A549 (cell line): ENCODE measurements around the gene IL1A. TPM values are rescaled to one million over a fixed set of nuclear protein-coding genes. Genes with fewer than 3 reads are reported as not detected.

ENCODE experiments used
- ATAC-seq, 2 experiments: fragments of 200-7000 bp in 1 of 2; fragments of >200 bp in 1 of 2; cut with Nextera tagmentation in 1 of 2; cut with Tn5 transposase in 1 of 2; 3 replicates each; pipeline versions ENCODE4 v1.8.0 to v1.9.1; 2018 to 2020; ENCODE audit warnings: mild to moderate bottlenecking in 1 of 2, moderate library complexity in 1 of 2
- CTCF ChIA-PET: fragments of 300-600 bp; sonication (Branson Sonifier 250); formaldehyde crosslinking; extraction: SDS; loops from one replicate; lab custom pipeline; 2021; ENCODE audit warnings: antibody characterized with exemption, inconsistent platforms; lab: Yijun Ruan, JAX
- POLR2A ChIA-PET: fragments of 350-600 bp; formaldehyde crosslinking; extraction: SDS; loops from one replicate; lab custom pipeline; 2021; ENCODE audit warnings: antibody characterized with exemption, inconsistent platforms; lab: Yijun Ruan, JAX
- DNase-seq, 2 experiments: peaks; one replicate each; pipeline versions ENCODE4 v3.0.0 to v3.0.0-alpha.2; 2011 to 2016; ENCODE audit warnings: low read depth in 1 of 2, low spot score in 1 of 2
- FAIRE-seq: peaks from 2 replicates; lab custom pipeline; 2011; peaks lifted over from hg19 to GRCh38; lab: Jason Lieb, UNC
- H3K27ac ChIP-seq, 2 experiments: fragments of >200 bp; sonication (Bioruptor Twin); formaldehyde crosslinking; 3 replicates each; pipeline ENCODE4 v1.5.1; 2016 to 2017
- H3K4me1 ChIP-seq: fragments of >200 bp; sonication (Bioruptor Twin); formaldehyde crosslinking; 3 replicates; pipeline ENCODE4 v1.6.1; 2016
- H3K4me2 ChIP-seq: fragments of >200 bp; sonication (Bioruptor Twin); formaldehyde crosslinking; 3 replicates; pipeline ENCODE4 v1.6.1; 2016
- H3K4me3 ChIP-seq: fragments of >200 bp; sonication (Bioruptor Twin); formaldehyde crosslinking; 3 replicates; pipeline ENCODE4 v1.5.1; 2016
- H3K9me3 ChIP-seq: fragments of >200 bp; sonication (Bioruptor Twin); formaldehyde crosslinking; 3 replicates; pipeline ENCODE4 v1.6.1; 2016
- ATOH8 ChIP-seq: fragments of 250-450 bp; sonication (Bioruptor Pico); IDR thresholded peaks from 2 replicates; pipeline ENCODE4 v1.5.0; 2020; ENCODE audit warnings: low read depth, mild to moderate bottlenecking, moderate library complexity
- BCL3 ChIP-seq: fragments of >200 bp; sonication (Bioruptor Twin); formaldehyde crosslinking; IDR thresholded peaks from 3 replicates; pipeline ENCODE4 v1.6.1; 2016
- CBX2 ChIP-seq: fragments of 200-600 bp; sonication (generic); IDR thresholded peaks from 2 replicates; pipeline ENCODE4 v1.6.1; 2016; ENCODE audit warnings: low read depth, mild to moderate bottlenecking, borderline replicate concordance
- CHD2 ChIP-seq: fragments of 150-350 bp; IDR thresholded peaks from 2 replicates; pipeline ENCODE4 v1.6.1; 2014; ENCODE audit warnings: low read length; ENCODE audit not compliant: partially characterized antibody
- E2F6 ChIP-seq: IDR thresholded peaks from 2 replicates; pipeline ENCODE4 v1.6.1; 2012; ENCODE audit warnings: low read depth, borderline replicate concordance
- EHF ChIP-seq: fragments of 250-450 bp; sonication (Bioruptor Pico); IDR thresholded peaks from 2 replicates; pipeline ENCODE4 v1.5.0; 2020; ENCODE audit warnings: mild to moderate bottlenecking
- EHMT2 ChIP-seq: fragments of 200-600 bp; sonication (generic); IDR thresholded peaks from 2 replicates; pipeline ENCODE4 v1.6.1; 2016; ENCODE audit warnings: antibody characterized with exemption, low read depth, mild to moderate bottlenecking, moderate library complexity
- ESRRA ChIP-seq: fragments of 150-350 bp; IDR thresholded peaks from 2 replicates; pipeline ENCODE4 v1.6.1; 2014; ENCODE audit warnings: mild to moderate bottlenecking, low read length, borderline replicate concordance
- FOSL2 ChIP-seq, 2 experiments: fragments of 450-650 bp in 1 of 2; fragments of >200 bp in 1 of 2; sonication (Bioruptor Twin) in 1 of 2; formaldehyde crosslinking; IDR thresholded peaks; 2 replicates each; pipeline versions ENCODE4 v1.5.0 to v1.6.1; 2016 to 2020; ENCODE audit warnings: mild to moderate bottlenecking in 1 of 2, moderate library complexity in 1 of 2
- GATA3 ChIP-seq: IDR thresholded peaks from 2 replicates; pipeline ENCODE4 v1.6.1; 2012; ENCODE audit warnings: borderline replicate concordance
- HDAC2 ChIP-seq: fragments of 200-600 bp; sonication (generic); IDR thresholded peaks from 2 replicates; pipeline ENCODE4 v1.6.1; 2016
- HOXB5 ChIP-seq: fragments of 250-450 bp; sonication (Bioruptor Pico); IDR thresholded peaks from 2 replicates; pipeline ENCODE4 v1.5.0; 2020; ENCODE audit warnings: mild to moderate bottlenecking, moderate library complexity
- JUN ChIP-seq, 2 experiments: fragments of >200 bp; sonication (Bioruptor Twin); formaldehyde crosslinking; IDR thresholded peaks; 2 replicates in 1 of 2; 3 replicates in 1 of 2; pipeline ENCODE4 v1.6.1; 2016 to 2017
- KDM1A ChIP-seq: fragments of 200-600 bp; sonication (generic); IDR thresholded peaks from 2 replicates; pipeline ENCODE4 v1.6.1; 2016; ENCODE audit warnings: low read depth, mild to moderate bottlenecking
- MAX ChIP-seq: IDR thresholded peaks from 2 replicates; pipeline ENCODE4 v1.6.1; 2012
- MAZ ChIP-seq: fragments of 150-350 bp; IDR thresholded peaks from 2 replicates; pipeline ENCODE4 v1.6.1; 2014; ENCODE audit warnings: antibody characterized with exemption, low read depth, low read length, borderline replicate concordance
- MYC ChIP-seq: IDR thresholded peaks from 2 replicates; pipeline ENCODE4 v1.6.1; 2012; ENCODE audit warnings: mild to moderate bottlenecking, inconsistent platforms, low read length, improper control_type of control experiment, borderline replicate concordance
- NFE2L2 ChIP-seq: fragments of 150-350 bp; conservative IDR thresholded peaks from 2 replicates; pipeline ENCODE4 v1.6.1; 2014; ENCODE audit warnings: low read length
- POLR2A ChIP-seq: IDR thresholded peaks from 2 replicates; pipeline ENCODE4 v1.6.1; 2012; ENCODE audit warnings: mild to moderate bottlenecking, low read length
- RAD21 ChIP-seq, 2 experiments: fragments of >200 bp in 1 of 2; sonication (Bioruptor Twin) in 1 of 2; formaldehyde crosslinking in 1 of 2; IDR thresholded peaks in 1 of 2; conservative IDR thresholded peaks in 1 of 2; 2 replicates in 1 of 2; 3 replicates in 1 of 2; pipeline ENCODE4 v1.6.1; 2012 to 2018; ENCODE audit warnings: inconsistent platforms in 1 of 2
- RARB ChIP-seq: fragments of 250-450 bp; sonication (Bioruptor Pico); IDR thresholded peaks from 2 replicates; pipeline ENCODE4 v1.8.0; 2021; ENCODE audit warnings: mild to moderate bottlenecking, moderate library complexity
- RCOR1 ChIP-seq: fragments of 150-350 bp; IDR thresholded peaks from 2 replicates; pipeline ENCODE4 v1.6.1; 2014; ENCODE audit warnings: antibody characterized with exemption, low read length, low read depth
- REST ChIP-seq: fragments of 200-600 bp; sonication (generic); IDR thresholded peaks from 2 replicates; pipeline ENCODE4 v1.6.1; 2016; ENCODE audit warnings: antibody characterized with exemption, mild to moderate bottlenecking, moderate library complexity
- RNF2 ChIP-seq: fragments of 200-600 bp; sonication (generic); IDR thresholded peaks from 2 replicates; pipeline ENCODE4 v1.6.1; 2016; ENCODE audit warnings: low read depth, mild to moderate bottlenecking, antibody characterized with exemption, moderate library complexity, borderline replicate concordance
- SREBF2 ChIP-seq: fragments of 450-650 bp; IDR thresholded peaks from 2 replicates; pipeline ENCODE4 v1.6.1; 2014; ENCODE audit warnings: mild to moderate bottlenecking, moderate library complexity
- TFCP2L1 ChIP-seq: fragments of 250-450 bp; sonication (Bioruptor Pico); IDR thresholded peaks from 2 replicates; pipeline ENCODE4 v1.5.0; 2021; ENCODE audit warnings: mild to moderate bottlenecking
- ZFP36 ChIP-seq: fragments of 450-650 bp; IDR thresholded peaks from 2 replicates; pipeline ENCODE4 v1.6.1; 2014; ENCODE audit warnings: borderline replicate concordance; ENCODE audit not compliant: partially characterized antibody
- WGBS: methylation state at CpG from one replicate; pipeline ENCODE4 v1.1.6; 2017; ENCODE audit errors: missing lambda C conversion rate; 5-methylcytosine and 5-hydroxymethylcytosine counted together
- polyA plus RNA-seq, 4 experiments: library from polyadenylated mRNA; depleted of rRNA in 3 of 4; stranded (reverse); fragments of >200 nt; fragmentation: RNase III in 1 of 4; extraction: RNeasy Plus Mini Kit Qiagen cat#74134 plus additional on column Dnase treatment in 1 of 4; gene quantifications; 2 replicates in 3 of 4; 3 replicates in 1 of 4; pipeline ENCODE4 v1.2.3, GENCODE V29; 2011 to 2017

Gene IL1A
- polyA plus RNA-seq, 2 of the 4 experiments (the other 2 are of a cell fraction): 0.25 TPM; not detected in 1

- Histone ChIP-seq H3K4me2 (no peak overlapping the region), H3K4me1 (peaks cover 15% of the 10 kb centered on the region; the same call in 2 of the 3 replicates), H3K9me3 (no peaks in the 10 kb centered on the region), H3K4me3 (no peak overlapping the region), H3K27ac (no peak overlapping the region)
- WGBS: 90% methylated on average over 2 of the region's 2 CpGs
- ChIA-PET CTCF (interaction anchor here (1.0 kb wide), 1 partner anchor 126 kb away, joined by 3 read pairs; no protein-coding TSS in a partner anchor), POLR2A (no interaction called here)
- ATAC-seq (no peak), DNase-seq (no peak), FAIRE-seq (no peak)
- TF ChIP-seq RNF2 (no peak), ESRRA (no peak), KDM1A (no peak), POLR2A (no peak), RARB (CRISPR knock-in tag) (no peak), FOSL2 (IDR thresholded peaks at IDR 0.05) (no peak), FOSL2 (CRISPR knock-in tag; IDR thresholded peaks at IDR 0.05) (no peak), ZFP36 (no peak), JUN (IDR thresholded peaks at IDR 0.05) (no peak), E2F6 (no peak), REST (no peak), EHMT2 (no peak), BCL3 (no peak), MAZ (no peak), HDAC2 (no peak), CHD2 (no peak), TFCP2L1 (no peak), RCOR1 (no peak), MAX (no peak), GATA3 (no peak)
These were observed 25.6 kb downstream of the IL1A start for GRCh38 chr2:112758711-112759110.

- Histone ChIP-seq H3K4me2 (no peak overlapping the region), H3K4me3 (no peak overlapping the region), H3K4me1 (peaks cover 6% of the 10 kb centered on the region; the same call in 2 of the 3 replicates), H3K9me3 (no peaks in the 10 kb centered on the region), H3K27ac (no peak overlapping the region)
- no peak for TF ChIP-seq KDM1A
- no peak for FAIRE-seq
- WGBS: 100% methylated on average over 3 of the region's 3 CpGs
- POLR2A ChIA-PET: no interaction called here
- no peak for ATAC-seq
- CTCF ChIA-PET: interaction anchor here (0.6 to 1.3 kb wide), 2 partner anchors 13 to 30 kb away, joined by 3 read pairs; no protein-coding TSS in a partner anchor
- DNase-seq: no peak
These were observed 27.0 kb downstream of the IL1A start for GRCh38 chr2:112757265-112757664.

GRCh38 chr2:112756207-112756606, 28.1 kb downstream of the IL1A start:
- Histone ChIP-seq H3K4me1 (peaks cover 12% of the 10 kb centered on the region), H3K4me3 (no peak overlapping the region), H3K9me3 (no peaks in the 10 kb centered on the region), H3K4me2 (no peak overlapping the region), H3K27ac (no peak overlapping the region)
- no peak for TF ChIP-seq ATOH8
- no peak for TF ChIP-seq MAZ
- TF ChIP-seq MAX: no peak
- no peak for TF ChIP-seq KDM1A
- no peak for TF ChIP-seq HOXB5
- TF ChIP-seq RAD21 (conservative IDR thresholded peaks at IDR 0.05 in 1 of 2, IDR thresholded peaks at IDR 0.05 in 1 of 2): no peak
- no peak for TF ChIP-seq EHF (CRISPR knock-in tag)
- no peak for TF ChIP-seq JUN (IDR thresholded peaks at IDR 0.05)
- no peak for TF ChIP-seq CBX2
- no peak for TF ChIP-seq SREBF2
- no peak for TF ChIP-seq MYC
- no peak for TF ChIP-seq NFE2L2
- CTCF ChIA-PET: interaction anchor here (0.7 to 3.4 kb wide), 3 partner anchors 129 to 201 kb away, joined by 3 to 17 read pairs (median 3); no protein-coding TSS in a partner anchor
- POLR2A ChIA-PET: no interaction called here
- FAIRE-seq: no peak
- DNase-seq: no peak
- ATAC-seq: no peak
- 91% methylated on average over 3 of the region's 3 CpGs for WGBS
